HG02884 (cell line): ENCODE results near the gene FAN1.

Source experiments
- ATAC-seq: cut with Tn5 transposase; IDR thresholded peaks from one replicate; pipeline ENCODE4 v1.9.1; 2021; ENCODE audit warnings: mild to moderate bottlenecking, moderate library complexity; ENCODE audit not compliant: unreplicated experiment

Gene FAN1

DNA sequence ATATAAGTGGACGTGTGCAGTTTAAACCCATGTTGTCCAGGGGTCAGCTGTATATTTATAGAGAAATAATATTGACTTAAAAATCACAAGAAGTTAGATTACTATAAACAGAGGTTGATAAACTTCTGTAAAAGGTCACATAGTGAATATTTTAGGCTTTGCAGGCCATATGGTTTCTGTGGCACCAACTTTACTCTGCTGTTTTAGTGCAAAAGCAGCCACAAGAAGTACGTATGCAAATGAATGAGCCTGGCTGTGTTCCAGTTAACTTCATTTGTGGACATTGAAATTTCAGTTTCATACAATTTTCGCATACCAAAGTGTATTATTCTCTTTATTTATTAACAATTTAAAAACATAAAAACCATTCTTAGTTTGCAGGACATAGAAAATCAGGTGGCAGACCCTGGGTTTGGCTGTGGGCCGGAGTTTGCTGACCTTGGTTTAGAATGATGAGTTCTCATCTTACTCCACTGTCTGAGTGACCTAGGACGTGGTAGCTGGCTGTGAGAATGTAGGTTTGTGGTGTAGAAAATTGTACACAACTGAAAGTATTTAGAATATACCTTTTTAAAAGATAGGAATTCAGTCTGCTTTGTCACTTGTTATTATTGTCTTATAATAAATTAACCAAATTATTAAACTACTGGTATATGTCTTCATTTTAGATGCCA, 16.3 kb downstream of the FAN1 start:
- ATAC-seq = no peak

DNA sequence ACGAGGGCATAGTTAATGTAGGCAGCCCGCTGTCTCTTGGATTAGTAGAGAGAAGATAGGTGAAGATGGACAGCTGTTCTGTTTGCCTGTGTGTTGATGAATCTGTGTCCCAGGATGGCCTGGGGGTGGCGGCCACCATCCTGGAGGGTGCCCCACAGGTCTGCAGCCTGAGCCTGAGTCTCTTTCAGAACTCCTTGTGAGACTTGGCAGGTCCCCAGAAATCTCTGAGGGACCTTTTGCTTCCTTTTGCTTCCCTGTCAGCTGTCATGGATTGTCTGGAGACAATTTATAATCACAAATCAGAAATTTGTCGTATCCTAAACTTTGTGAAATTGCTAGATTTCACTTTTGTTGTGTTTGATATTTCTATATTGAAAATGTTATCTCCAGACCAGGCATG, 17.4 kb downstream of the FAN1 start:
- no peak for ATAC-seq

DNA sequence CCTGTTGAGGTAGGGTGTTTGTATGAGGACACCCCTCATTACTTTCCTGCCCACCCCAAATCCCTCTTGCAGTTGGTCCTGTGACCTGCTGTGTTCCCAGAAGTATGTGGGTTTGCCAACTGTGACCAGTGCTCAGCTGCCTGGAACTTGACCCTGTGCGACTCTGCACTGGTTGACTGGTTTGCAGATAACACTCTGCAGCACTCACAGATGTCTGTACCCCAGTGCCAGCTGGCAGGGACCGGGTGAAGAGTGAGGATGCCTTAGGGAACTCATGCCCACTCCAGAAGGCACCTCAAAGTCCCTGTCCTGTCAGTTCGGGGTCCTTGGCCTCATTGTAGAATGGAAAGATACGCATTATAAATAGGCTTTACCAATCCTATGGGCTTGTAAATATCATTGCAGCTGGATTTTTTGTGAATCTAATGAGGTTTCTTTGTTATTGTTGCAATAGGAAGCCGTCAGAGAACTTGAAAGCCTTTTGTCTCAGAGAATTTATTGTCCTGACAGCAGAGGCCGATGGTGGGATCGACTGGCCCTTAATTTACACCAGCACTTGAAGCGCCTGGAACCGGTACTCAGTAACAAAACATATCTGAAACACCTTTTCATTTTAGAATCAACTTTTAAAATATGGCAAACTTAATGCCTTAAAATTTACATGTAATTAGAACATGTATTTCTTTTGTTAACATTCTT, 18.2 kb downstream of the FAN1 start:
- no peak for ATAC-seq

DNA sequence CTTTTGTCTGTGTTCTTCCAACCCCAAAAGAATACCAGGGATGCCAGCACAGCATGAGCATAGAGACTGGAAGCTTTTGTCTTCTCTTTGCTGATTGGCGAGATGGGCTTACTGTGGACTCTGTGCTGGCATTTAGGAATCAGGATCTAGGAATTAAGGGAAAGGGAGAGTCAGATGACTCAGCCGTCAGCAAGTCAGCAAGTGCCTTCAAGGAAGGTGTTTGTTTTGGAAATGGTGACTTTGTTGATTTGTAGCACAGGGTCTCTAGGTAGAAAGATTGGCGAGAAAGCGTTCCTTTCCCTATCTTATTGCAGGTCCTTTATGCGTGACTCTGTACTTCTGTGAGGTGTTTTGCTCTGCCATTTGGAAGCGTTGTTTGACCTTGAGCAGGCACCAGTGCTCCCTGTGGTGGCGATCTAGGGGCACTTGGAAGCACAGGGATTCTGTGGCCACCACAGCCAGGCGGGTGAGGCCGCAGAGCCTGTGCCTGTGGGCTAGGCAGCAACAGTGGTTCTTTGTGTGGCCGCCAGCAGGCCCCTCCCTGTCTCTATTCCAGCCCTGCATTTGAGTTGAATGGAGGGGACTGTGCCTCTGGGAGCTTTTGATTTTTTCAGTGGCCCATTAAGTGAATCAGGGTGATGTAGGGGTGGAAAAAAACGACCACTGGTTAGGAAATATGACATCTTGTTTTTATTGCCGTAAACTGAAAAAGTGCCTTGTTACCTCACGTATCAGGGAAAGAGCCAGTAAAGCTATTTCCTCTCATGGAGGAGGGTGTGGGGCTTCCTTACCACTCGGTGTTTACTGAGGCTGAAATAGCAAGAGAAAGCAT, 19.0 kb downstream of the FAN1 start:
- no peak for ATAC-seq

DNA sequence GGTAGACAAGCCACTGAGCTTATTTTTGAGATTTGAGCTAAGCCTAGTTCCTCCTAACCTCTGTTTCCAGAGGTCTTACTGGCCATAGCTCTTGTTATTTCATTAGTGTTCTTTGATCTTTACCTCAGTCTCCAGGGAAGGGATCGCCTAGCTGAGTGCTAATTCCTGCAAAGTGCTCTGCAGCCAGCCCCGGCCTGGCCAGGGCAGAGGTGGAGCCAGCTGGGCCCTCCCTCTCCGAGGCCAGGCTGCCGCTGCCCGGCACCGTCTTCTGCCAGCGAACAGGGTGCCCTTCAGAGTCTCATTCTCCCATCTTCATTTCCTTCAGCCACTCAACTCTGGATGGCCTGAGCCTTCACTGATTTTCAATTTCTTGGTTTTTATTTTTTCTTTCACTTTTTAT, 19.7 kb downstream of the FAN1 start:
- ATAC-seq = no peak

DNA sequence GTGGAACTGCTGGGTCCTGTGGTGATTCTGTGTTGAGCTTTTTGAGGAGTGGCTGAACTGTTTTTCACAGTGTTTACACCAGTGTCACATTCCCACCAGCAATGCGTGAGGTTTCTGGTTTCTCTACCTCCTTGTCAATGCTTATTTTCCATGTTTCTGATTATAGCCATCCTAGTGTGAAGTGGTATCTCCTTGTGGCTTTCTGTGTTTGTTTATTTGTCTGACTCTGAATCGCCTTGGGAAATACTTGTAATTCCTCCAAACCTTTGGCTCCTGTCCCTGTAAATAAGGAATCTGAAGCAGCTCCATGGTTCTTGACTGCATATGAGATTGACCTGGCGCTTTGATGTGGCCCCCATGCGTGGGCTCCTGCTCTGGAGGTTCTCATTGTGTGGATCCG, 20.6 kb downstream of the FAN1 start:
- no peak for ATAC-seq

DNA sequence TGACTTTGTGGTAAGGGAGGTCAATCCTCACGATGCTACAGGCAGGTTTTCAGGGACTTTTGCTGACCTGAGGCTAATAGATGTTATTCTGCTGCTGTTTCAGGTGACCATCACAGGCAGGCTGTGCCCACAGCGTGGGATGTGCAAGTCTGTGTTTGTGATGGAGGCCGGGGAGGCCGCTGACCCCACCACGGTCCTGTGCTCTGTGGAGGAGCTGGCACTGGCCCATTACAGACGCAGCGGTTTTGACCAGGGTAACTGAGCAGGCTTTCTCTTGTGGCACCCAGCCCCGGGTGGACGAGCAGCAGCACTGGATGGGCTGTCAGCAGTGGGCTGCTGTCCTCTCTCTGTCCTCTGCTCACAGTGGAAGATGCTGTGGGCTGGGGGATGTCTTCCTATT, 22.0 kb downstream of the FAN1 start:
- no peak for ATAC-seq

DNA sequence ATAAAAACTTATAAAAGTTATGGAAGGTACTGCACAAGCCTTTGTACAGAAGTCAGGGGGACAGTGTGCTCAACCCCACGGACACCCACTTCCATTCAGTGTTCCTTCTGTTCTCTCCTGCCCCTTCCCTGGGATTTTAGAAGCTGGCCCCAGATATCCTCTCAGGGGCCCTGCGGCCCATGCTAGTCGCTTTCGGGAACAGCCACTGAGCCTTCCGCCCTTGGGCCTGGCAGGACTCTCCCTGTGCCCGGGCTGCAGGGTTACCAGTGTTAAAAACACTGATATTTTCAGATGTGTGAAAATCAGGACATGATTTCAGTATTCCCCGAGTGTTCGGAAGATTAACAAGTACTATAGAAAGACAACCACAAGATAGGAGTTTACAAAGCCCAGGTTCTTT, 22.4 kb downstream of the FAN1 start:
- ATAC-seq = no peak

DNA sequence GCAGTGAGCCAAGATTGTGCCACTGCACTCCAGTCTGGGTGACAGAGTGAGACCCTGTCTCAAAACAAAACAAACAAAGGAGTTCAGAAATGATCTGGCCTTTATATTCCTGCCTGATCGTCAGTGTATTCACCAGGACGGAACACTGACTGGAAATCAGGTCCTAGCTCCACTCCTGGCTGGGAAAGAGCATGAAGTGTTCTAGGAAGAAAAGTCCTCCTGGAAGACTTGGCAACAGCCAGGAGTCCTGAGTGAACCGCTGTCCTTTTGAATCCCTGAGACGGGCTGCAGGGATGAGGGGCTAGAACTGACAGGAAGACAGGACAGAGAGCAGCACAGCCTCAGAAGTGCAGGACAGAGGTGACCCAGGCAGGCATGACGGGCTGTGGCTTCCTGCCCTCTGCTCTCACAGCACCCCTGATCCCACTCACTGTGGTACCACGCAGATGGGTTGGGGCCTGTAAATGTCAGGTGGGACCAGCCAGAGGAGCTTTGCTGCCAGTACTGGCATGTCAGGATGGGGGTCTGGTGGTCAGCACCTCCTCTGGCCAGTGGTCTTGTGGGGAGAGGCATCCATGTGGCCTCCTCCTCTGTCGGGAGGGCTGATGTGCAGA, 23.5 kb downstream of the FAN1 start:
- no peak for ATAC-seq

DNA sequence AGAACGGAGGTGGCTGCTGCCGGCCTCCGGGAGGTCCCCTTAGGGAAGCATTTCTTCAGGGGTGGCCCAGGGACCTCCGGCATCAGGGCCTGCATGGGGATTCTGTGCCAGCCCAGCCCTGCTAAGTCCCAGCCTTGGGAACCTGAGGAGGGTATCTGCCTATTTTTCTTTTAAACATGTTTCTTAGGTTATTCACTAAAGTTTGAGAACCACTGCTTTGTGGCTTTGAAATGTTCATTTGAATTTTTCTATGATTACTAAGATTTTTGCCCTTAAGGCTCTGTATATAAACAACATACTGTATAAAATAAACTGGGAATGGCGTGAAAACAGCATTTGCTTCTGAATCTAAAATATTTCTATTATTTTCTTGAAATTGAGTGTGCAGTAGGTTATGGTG, 24.4 kb downstream of the FAN1 start:
- no peak for ATAC-seq

DNA sequence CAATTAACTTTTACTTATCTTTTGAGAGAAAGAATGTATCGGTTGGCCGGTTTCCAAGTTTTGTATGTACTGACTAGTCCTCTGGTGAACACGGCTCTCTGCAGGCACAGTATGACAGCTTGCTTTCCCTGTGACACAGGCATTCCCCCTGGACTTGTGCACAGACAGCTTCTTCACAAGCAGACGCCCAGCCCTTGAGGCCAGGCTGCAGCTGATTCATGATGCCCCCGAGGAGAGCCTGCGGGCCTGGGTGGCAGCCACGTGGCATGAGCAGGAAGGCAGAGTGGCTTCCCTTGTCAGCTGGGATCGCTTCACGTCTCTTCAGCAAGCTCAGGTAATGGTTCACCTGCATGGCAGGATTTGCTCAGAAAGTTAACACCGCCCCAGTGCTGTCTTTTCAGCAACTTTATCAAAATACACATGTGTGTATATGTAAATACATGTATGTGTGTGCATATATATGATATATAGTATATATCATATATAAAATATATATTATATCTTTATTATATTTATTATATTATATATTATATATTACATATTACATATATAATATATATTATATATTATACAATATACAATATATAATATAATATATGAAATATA, 25.5 kb downstream of the FAN1 start:
- ATAC-seq = no peak

DNA sequence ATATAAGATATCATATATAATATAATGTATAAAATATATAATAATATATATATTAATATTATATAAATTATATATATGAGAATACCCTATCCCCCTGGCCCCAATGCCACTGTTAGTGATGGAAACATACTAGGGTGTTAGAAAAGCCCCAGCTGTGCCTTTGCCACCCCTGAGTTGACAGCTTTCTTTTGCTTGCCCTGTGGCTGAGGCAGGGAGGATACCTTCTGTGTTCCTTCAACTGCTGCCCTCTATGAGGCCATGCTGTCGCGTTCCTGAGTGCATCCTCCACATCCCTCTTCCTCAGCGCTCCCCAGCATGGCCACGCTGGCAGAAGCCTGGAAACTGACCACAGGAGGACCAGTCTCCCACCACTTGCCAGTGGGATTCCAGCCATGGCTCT, 26.3 kb downstream of the FAN1 start:
- ATAC-seq = no peak

DNA sequence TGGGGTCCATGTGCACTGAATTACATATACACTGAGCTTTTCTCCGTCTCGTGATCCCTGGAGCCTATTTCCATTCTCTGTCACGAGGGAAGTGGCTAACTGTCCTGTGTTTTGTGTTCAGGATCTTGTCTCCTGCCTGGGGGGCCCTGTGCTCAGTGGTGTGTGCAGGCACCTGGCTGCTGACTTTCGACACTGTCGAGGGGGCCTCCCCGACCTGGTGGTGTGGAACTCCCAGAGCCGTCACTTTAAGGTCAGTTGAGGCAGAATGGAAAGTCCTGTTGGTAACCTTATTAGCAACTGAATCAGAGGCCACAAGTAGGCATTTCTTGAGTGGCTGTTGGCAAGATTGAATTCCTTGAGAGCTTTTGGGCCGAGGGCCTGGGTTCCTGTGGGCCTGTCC, 26.7 kb downstream of the FAN1 start:
- ATAC-seq = no peak

DNA sequence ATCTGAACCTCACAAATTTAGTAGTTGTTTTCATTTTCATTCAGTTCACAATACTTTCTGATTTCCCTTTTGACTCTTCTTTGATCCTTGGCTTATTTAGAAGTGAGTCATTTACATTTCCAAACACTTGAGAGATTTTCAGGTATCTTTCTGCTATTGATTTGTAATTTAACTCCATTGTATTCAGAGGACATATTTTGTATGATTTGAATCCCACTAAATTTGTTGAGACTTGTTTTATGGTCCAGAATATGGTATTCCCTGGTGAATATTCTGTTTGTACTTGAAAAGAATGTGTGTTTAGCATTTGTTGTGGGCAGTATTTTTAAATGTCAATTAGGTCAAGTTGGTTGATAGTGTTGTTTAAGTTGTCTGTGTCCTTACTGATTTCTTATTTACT, 29.6 kb downstream of the FAN1 start:
- no peak for ATAC-seq

DNA sequence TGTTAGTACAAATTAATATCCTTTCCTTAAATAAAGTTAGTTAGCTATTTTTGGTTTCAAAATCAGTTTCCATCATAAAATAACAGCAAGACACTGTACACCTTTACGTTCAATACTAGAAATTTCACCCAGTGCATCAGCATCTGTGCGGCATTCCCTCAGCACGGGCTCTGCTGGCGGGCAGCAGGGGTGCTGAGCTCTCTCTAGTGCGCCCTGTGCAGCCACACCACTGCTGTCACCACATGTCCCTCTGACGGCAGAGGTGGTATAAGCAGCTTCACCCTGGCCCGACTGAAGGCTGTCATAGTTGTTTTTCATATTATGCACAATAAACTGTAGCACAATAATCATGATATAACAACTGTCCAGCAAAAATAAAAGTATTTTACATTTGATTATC, 35.4 kb downstream of the FAN1 start:
- no peak for ATAC-seq

DNA sequence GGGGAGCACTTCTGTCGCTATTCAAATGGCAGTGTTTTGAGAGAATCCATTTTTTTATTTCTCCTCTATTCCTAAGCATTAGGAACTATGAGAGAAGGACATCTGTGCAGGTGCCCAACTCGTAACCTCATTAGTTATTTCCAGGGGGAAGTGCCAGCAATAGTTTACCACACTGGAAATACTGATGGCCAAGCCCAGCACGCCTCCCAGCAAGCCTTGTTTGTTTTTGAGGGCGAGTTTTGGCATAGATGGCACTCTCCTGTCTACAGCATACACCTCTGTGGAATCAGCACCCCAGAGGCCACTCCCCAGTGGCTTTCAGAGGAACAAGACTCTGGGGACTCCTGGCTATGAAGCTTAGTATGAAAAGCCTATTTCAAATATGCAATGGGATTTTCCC, 36.6 kb downstream of the FAN1 start:
- ATAC-seq = no peak

DNA sequence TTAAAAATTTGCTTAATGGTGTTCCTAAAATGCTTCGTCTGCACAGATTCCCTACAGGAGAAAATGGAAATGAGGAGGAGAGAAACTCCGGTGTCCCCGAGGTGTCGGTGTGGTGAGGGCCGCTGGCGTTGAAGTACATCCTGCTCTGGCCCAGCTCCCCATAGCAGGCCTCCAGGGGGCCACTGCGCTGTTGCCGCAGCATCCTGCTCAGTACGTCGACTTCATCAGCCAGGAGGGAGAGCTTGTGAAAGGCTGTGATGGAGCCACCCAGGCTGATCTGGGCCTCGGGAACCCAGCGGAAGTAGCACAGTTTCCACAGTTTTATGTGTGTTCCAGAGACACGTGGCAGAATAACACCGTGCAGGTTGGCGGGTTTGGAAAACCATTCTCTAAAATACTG, 37.8 kb downstream of the FAN1 start:
- ATAC-seq = no peak

DNA sequence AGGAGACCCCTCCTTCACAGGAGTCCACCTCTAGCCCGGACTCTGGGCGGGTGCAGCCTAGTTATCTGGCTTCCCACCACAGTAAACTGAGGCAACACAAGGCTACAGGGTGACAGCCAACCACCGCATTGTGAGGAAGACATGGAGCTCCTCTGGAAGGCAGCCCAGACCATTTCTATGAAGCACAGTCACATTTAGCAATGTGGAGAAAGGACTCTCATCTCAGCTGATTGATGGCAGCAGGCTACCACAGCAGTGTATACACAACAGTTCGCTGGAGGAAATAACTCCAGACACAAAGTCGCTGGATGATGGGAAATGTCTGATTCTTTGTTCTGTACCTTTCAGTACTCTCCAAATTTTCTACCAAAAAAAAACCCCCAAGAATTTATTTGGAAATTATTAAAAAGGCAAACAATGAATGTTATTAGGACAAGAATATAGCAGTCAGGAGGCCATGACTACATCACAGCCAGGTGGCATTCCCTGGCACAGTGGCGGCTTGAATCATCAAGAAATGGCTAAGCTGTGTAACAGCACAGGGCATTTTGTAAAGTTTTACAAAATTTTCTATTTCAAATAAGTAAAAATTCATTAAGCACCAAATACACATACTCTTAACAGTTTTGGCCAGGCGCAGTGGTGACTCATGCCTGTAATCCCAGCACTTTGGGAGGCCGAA, 40.1 kb downstream of the FAN1 start:
- no peak for ATAC-seq

DNA sequence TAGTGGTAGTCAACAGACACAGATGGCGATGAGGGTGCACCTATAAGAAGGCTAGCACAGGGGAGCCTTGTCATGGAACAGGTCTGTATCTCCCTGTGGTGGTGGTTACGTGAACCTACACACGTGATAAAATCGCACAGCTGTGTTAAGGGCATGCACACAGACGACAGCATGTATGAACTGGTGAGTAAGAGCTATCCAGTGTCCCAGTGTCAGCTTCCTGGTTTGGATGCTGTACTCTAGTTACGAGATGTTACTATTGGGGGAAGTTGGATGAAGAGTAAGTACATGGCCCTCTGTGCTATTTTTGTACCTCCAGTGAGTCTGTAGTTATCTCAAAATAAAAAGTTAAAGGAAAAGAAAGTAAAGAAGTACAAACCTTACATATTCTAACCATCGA, 49.5 kb downstream of the FAN1 start:
- ATAC-seq = no peak

DNA sequence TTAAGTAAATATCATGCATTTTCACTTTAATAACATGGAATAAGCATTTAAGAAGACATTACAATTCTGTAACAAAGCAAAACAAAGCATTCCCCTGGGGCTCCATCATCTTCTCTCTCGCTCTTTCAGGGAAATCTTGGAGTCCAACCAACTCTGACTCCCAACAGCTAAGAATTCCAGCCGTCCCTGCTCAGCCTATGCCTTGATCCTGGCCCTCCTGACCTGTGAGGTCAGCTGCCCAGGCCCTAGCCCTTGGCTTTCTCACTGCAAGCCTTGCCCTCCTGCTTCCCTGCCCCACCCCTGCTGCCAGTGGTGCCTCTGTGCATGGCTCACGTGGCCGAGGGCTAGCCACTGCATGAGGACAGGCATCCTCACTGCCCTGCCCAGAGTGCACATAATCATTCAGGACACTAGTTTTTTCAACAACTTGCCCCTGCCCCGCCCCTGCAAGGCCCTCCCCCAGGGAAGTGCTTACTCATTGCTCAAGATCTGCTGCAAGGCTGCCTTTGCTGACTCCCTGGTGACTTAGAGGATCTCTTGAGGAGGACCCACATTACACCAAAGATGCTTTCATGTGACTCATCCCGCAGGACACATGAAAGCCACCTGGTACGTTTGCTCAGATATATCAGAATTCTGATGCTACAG, 50.1 kb downstream of the FAN1 start:
- no peak for ATAC-seq
